ENCODE results near the gene NABP2.

NABP2 gene

GRCh38 chr12:56216461-56216860, 7.7 kb upstream of the NABP2 start:
- no peak for DNase-seq

- no peak for DNase-seq
Observed at GRCh38 chr12:56219840-56220239, 4.3 kb upstream of the NABP2 start.

- DNase-seq, result no peak
Observed at GRCh38 chr12:56220611-56221231, 3.4 kb upstream of the NABP2 start.

- DNase-seq, result no peak
Observed at GRCh38 chr12:56221232-56221756, 2.8 kb upstream of the NABP2 start.

GRCh38 chr12:56221757-56222530, 2.2 kb upstream of the NABP2 start, which contains the start of gene RNF41:
TSS of gene RNF41 (minus strand) at chr12:56221922. CDS start at chr12:56214047, 7,875 bp downstream.
- DNase-seq, result peak; percentile 95

GRCh38 chr12:56222531-56222895, 1.6 kb upstream of the NABP2 start:
- DNase-seq, result no peak

- no peak for DNase-seq
Observed at GRCh38 chr12:56223571-56224101, 506 bp upstream of the NABP2 start.

GRCh38 chr12:56224954-56225353, 812 bp downstream of the NABP2 start:
- no peak for DNase-seq

- no peak for DNase-seq
Observed at GRCh38 chr12:56229082-56229481, 4.9 kb downstream of the NABP2 start.

- DNase-seq, result no peak
Observed at GRCh38 chr12:56229916-56230431, 5.8 kb downstream of the NABP2 start, which contains the start of gene SLC39A5. TSS of gene SLC39A5 (plus strand) at chr12:56230051. CDS start at chr12:56231275, 1,224 bp downstream.

GRCh38 chr12:56230432-56231183, 6.5 kb downstream of the NABP2 start:
- DNase-seq, result no peak

GRCh38 chr12:56231184-56231582, 7.0 kb downstream of the NABP2 start:
- no peak for DNase-seq

GRCh38 chr12:56234746-56235436, 10.7 kb downstream of the NABP2 start:
- no peak for DNase-seq

- no peak for DNase-seq
Observed at GRCh38 chr12:56236091-56236490, 11.9 kb downstream of the NABP2 start.

GRCh38 chr12:56236985-56237384, 12.8 kb downstream of the NABP2 start:
- DNase-seq, result no peak

GRCh38 chr12:56237552-56237951, 13.4 kb downstream of the NABP2 start:
- no peak for DNase-seq

GRCh38 chr12:56241424-56242303, 17.5 kb downstream of the NABP2 start:
- DNase-seq, result no peak

GRCh38 chr12:56242986-56243385, 18.8 kb downstream of the NABP2 start:
- no peak for DNase-seq

GRCh38 chr12:56243731-56244181, 19.6 kb downstream of the NABP2 start:
- DNase-seq, result no peak

GRCh38 chr12:56244494-56244893, 20.4 kb downstream of the NABP2 start:
- no peak for DNase-seq

GRCh38 chr12:56247923-56248322, 23.8 kb downstream of the NABP2 start:
- DNase-seq, result no peak
